Measurements from ENCODE around the gene TNFRSF18. TPM values are rescaled to one million over a fixed set of nuclear protein-coding genes. Genes with fewer than 3 reads are reported as not detected.

Gene TNFRSF18
- total RNA-seq, 1 donor, result not detected

DNA sequence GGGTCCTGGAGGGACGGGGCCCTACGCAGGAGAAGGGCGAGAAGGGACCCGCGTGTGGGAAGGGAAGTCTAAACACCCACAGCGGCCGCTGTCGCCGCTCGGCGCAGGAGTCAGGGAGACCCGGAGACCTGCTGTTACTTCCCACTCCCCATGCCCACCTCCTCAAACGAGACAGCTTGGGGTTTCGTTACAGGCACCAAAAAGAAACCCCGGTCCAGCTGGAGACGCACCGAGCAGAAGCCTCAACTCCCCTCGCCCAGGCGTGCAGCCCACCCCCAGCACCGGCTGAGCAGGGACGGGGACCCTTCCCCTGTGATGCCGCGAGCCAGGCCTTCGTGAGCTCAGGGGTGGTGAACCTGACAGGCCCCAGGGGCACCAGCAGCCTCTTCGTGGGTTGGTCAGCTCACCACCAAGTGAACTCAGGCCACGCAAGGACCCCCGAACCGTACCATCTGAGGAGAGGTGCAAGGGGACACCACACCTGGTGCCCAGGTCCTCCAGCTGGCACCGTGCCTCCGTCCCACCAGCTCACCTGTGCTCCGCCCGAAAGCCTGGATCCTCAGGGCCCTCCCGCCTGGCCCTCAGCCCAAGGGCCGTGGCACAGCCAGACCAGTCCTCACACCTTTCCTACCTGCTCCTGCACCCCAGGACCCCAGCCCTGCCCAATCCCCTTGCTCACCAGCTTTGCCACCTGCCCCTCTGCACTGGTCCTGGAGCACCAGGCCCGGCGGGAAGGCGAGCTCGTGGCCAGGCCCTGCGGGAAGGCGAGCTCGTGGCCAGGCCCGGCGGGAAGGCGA, 20.4 kb upstream of the TNFRSF18 start:
- no peak for TF ChIP-seq CTCF (IDR thresholded peaks at IDR 0.05; ENCODE audit: insufficient read depth, low read depth, low read length)
- no peak for DNase-seq (ENCODE audit: low read depth)
- H3K4me3 ChIP-seq (ENCODE audit: low read depth, low read length), result no peak overlapping the region

GRCh38 chr1:1225913-1226312, 19.5 kb upstream of the TNFRSF18 start:
- DNase-seq (ENCODE audit: low read depth), result no peak

DNA sequence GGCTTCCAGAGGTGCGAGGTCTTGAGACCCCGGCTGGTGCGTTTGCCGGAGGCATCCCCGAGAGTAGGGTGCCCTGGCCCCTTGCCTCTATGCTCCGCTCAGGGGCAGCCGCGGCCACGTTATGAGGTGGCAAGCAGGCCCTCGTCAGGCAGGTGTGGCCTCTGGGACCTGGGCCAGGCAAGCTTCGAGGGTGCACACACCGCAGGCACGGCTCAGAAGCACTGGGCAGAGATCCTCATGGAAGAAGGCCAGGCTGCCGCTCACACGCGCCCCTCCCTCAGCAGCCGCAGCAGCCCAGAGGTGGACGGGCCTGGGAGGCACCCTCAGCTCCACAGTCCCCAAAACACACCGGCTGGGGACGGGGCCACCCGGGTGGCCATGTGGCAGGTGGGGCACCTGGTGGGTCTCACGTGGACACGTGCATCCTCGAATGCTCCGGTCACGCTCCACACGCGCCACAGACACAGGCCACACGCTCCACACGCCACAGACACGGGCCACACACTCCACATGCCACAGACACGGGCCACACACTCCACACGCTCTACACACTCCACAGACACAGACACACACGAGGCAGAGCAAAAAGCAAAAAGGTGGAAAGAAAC, 18.9 kb upstream of the TNFRSF18 start:
- no peak overlapping the region for H3K4me3 ChIP-seq (ENCODE audit: low read depth, low read length)
- no peak for DNase-seq (ENCODE audit: low read depth)
- no peak for TF ChIP-seq CTCF (IDR thresholded peaks at IDR 0.05; ENCODE audit: insufficient read depth, low read depth, low read length)

More at GRCh38 chr1:1225913-1226312, 19.5 kb upstream of the TNFRSF18 start:
- TF ChIP-seq CTCF (IDR thresholded peaks at IDR 0.05; ENCODE audit: insufficient read depth, low read depth, low read length), result no peak
- H3K4me3 ChIP-seq (ENCODE audit: low read depth, low read length), result no peak overlapping the region

DNA sequence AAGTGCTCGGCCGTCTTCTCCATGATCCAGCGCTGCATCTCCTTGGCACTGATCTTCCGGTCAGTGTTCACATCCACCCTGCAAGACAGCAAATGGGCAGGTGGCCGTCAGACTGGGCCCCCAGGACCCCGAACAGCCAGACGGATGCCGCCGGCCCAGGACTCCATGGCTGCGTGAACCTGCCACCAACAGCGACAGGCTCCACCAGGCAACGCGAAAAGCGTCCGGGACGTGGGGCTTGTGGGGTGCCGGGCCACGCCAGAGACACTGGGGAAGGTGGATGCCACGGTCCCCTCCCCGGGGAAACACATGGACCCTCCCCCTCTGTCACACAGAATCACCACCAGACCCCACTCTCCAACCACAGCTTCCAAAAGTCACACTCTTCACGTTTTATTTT, 17.5 kb upstream of the TNFRSF18 start:
- TF ChIP-seq CTCF (IDR thresholded peaks at IDR 0.05; ENCODE audit: insufficient read depth, low read depth, low read length), result no peak
- DNase-seq (ENCODE audit: low read depth), result no peak
- no peak overlapping the region for H3K4me3 ChIP-seq (ENCODE audit: low read depth, low read length)

GRCh38 chr1:1223321-1223720, 16.9 kb upstream of the TNFRSF18 start:
- DNase-seq (ENCODE audit: low read depth), result no peak
- no peak for TF ChIP-seq CTCF (IDR thresholded peaks at IDR 0.05; ENCODE audit: insufficient read depth, low read depth, low read length)
- H3K4me3 ChIP-seq (ENCODE audit: low read depth, low read length), result no peak overlapping the region

DNA sequence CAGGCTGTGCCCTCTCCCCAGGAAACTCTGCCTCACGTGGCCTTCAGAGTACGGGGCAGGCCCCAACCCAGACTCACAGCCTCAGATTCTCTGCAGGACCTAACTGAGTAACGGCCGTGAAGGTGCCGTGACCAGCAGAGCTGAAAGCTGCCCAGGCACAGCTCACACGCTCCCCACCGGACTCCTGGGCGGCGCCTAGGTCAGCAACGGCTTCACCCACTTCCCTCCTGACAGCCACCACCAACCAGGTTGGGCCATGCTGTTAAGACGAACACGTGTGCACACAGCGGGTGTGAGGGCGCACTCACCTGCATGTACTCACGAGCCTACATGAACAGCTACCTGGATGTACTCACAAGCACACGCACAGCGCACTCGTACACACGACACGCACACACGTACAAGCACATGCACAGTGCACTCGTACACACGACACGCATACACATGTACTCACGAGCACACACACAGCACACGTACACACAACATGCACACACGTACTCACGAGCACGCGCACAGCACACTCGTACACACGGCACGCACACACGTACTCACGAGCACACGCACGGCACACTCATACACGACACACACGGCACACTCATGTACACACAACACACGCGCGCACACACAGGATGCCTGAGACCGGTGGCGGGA, 16.3 kb upstream of the TNFRSF18 start:
- no peak for TF ChIP-seq CTCF (IDR thresholded peaks at IDR 0.05; ENCODE audit: insufficient read depth, low read depth, low read length)
- DNase-seq (ENCODE audit: low read depth), result no peak
- no peak overlapping the region for H3K4me3 ChIP-seq (ENCODE audit: low read depth, low read length)
